Measurements from ENCODE around the gene GPR137B.

DNA sequence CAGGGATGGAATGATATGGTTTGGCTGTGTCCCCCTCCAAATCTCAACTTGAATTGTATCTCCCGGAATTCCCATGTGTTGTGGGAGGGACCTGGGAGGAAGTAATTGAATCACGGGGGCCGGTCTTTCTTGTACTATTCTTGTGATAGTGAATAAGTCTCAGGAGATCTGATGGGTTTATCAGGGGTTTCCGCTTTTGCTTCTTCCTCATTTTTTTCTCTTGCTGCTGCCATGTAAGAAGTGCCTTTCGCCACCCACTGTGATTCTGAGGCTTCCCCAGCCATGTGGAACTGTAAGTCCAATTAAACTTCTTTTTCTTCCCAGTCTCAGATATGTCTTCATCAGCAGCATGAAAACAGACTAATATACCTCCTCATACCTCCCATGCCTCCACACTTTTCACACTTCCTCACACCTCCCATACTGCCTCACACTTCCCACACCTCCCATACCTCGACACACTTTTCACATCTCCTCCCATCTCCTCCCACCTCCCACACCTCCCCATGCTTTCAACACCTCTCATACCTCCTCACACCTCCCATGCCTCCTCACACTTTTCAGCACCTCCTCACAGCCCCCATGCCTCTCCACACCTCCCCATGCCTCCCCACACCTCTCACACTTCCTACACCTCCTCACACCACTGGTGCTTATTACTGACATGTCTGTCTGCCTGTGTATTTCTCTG lies 21.3 kb downstream of the GPR137B start:
- TF ChIP-seq TAF1 (IDR thresholded peaks at IDR 0.05; ENCODE audit: borderline replicate concordance, low read depth, low read length) (no peak), POLR2A (IDR thresholded peaks at IDR 0.05; ENCODE audit: low read depth, low read length) (no peak)
